A673 (cell line): ENCODE measurements around the gene ITGB8.

Experiments
- CTCF ChIP-seq: fragments of 300-800, 200-600 bp; sonication (generic); conservative IDR thresholded peaks from 2 replicates; pipeline ENCODE4 v1.5.1; 2017; ENCODE audit warnings: low read depth, mild to moderate bottlenecking, antibody characterized with exemption, low read length, moderate library complexity, mixed read lengths
- EZH2 ChIP-seq: fragments of 200-600 bp; sonication (generic); IDR thresholded peaks from 2 replicates; pipeline ENCODE4 v1.6.1; 2017; ENCODE audit warnings: borderline replicate concordance, low read depth, mild to moderate bottlenecking, mixed read lengths, antibody characterized with exemption, low read length; ENCODE audit not compliant: poor library complexity, severe bottlenecking

- TF ChIP-seq CTCF (no peak), EZH2 (no peak)
Observed at GRCh38 chr7:20362574-20363253, 32.0 kb downstream of the ITGB8 start.
